Naive B cell (primary cell): ENCODE data around the gene NES. TPM values are rescaled to one million over a fixed set of nuclear protein-coding genes. Genes with fewer than 3 reads are reported as not detected.
"Not testable (repeated sequence)": the region's sequence is repeated elsewhere in the genome, so short reads cannot be mapped to it uniquely, and the experiment has no call there.

Experiments used
- ATAC-seq, 2 donors: fragments of 150-1000 bp; cut with Tn5 transposase; 2 replicates each; pipeline ENCODE4 v1.10.0; 2021; ENCODE audit warnings: low read depth in 2 of 2, mild to moderate bottlenecking in 2 of 2, moderate library complexity in 2 of 2
- DNase-seq: peaks from one replicate; pipeline ENCODE4 v3.0.0; 2022
- H3K27ac Mint-ChIP-seq, 6 donors: one replicate each; pipeline ENCODE4 v1.8.0; 2020 to 2022; ENCODE audit warnings: mild to moderate bottlenecking in 6 of 6, mixed read lengths in 6 of 6, moderate library complexity in 5 of 6, inconsistent platforms in 2 of 6
- H3K27me3 Mint-ChIP-seq, 3 donors: one replicate each; pipeline ENCODE4 v1.8.0; 2021 to 2022; ENCODE audit warnings: mixed read lengths in 3 of 3, mild to moderate bottlenecking in 1 of 3
- H3K36me3 Mint-ChIP-seq, 2 donors: one replicate each; pipeline ENCODE4 v1.8.0; 2020 to 2022; ENCODE audit warnings: mixed read lengths in 2 of 2, inconsistent platforms in 1 of 2, mild to moderate bottlenecking in 1 of 2
- H3K4me1 Mint-ChIP-seq, 3 donors: one replicate each; pipeline ENCODE4 v1.8.0; 2020 to 2022; ENCODE audit warnings: mixed read lengths in 3 of 3, inconsistent platforms in 1 of 3, mild to moderate bottlenecking in 1 of 3, moderate library complexity in 1 of 3
- H3K4me3 Mint-ChIP-seq, 8 donors: one replicate each; pipeline ENCODE4 v1.8.0; 2020 to 2022; ENCODE audit warnings: mild to moderate bottlenecking in 8 of 8, mixed read lengths in 8 of 8, moderate library complexity in 8 of 8, inconsistent platforms in 2 of 8
- H3K9me3 Mint-ChIP-seq, 7 donors: one replicate each; pipeline ENCODE4 v1.8.0; 2020 to 2022; ENCODE audit warnings: mixed read lengths in 7 of 7, mild to moderate bottlenecking in 5 of 7, inconsistent platforms in 2 of 7, moderate library complexity in 1 of 7
- polyA plus RNA-seq, 6 donors: library from polyadenylated mRNA; unstranded; fragments of 300-500 nt; fragmentation: Illumina TruSeq; gene quantifications; one replicate each; pipeline ENCODE4 v1.2.3, GENCODE V29; 2021; ENCODE audit warnings: low read depth in 6 of 6

Gene NES
- polyA plus RNA-seq, 6 donors from 2014 or later: not detected

DNA sequence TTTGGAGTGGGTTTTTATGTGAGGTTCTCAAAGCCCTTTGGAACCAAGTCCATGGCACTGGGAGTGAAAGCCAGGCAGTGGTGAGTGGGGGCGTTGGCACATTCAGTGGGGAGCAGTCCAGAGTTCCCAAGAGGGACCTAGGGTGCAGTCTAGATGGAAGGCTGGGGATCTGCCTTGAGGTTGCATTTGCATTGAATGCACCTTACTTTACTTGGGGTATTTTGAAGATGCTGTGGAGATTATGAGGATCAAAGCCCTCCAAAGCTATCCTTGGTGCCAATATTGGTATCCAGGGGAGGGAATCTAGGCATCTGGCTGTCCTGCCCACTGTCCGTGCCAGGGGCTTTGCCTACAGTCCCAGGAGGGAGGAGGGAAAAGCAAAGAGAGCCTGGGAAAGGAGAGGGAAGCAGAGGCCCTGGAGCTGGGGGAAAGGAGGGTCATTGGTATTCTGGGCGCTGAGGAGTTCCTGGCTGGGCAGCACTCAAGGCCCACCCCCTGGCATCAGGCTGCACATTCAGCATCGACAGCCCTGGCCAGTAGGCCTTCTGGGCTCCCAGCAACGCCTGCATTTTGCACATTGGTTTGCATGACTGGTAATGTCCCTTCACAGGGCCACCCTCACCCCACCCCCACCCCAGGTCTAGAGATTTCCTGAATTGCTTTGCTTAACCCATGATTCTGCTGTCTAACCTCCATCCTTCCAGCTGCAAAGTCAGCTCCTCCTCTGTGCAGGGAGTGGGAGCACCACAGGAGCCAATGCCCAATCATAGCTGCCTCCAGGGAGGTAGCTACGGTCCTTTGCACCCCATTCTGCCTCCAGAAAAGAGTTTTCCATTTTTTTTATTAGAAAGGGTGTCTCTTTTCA, 36.1 kb downstream of the NES start:
- H3K4me1 Mint-ChIP-seq: peaks cover 21 to 29% (median 23%) of the 10 kb centered on the region in 3 donors
- H3K9me3 Mint-ChIP-seq: no peaks in the 10 kb centered on the region
- ATAC-seq (no peak), DNase-seq (no peak)
- peaks cover 75 to 87% (median 86%) of the 10 kb centered on the region in 3 donors for H3K27me3 Mint-ChIP-seq
- H3K4me3 Mint-ChIP-seq: peak overlapping the region in 7 of 8 donors; percentile 18 to 82 (median 74)
- H3K27ac Mint-ChIP-seq: peak overlapping the region in 3 of 6 donors; percentile 43 to 79 (median 49)
- H3K36me3 Mint-ChIP-seq: peaks cover 0 to 7% of the 10 kb centered on the region in 2 donors

GRCh38 chr1:156639601-156640101, 37.6 kb downstream of the NES start:
- Mint-ChIP-seq H3K27me3 (peaks cover 72 to 83% (median 81%) of the 10 kb centered on the region in 3 donors), H3K9me3 (no peaks in the 10 kb centered on the region), H3K4me1 (peaks cover 21 to 29% (median 23%) of the 10 kb centered on the region in 3 donors), H3K4me3 (peak overlapping the region in 2 of 8 donors; percentile 30 to 39), H3K36me3 (peaks cover 0 to 7% of the 10 kb centered on the region in 2 donors), H3K27ac (no peak overlapping the region)
- no peak for DNase-seq
- ATAC-seq: no peak

- ATAC-seq: no peak
- H3K4me1 Mint-ChIP-seq: peaks cover 17 to 23% (median 18%) of the 10 kb centered on the region in 3 donors
- H3K36me3 Mint-ChIP-seq: peaks cover 0 to 2% of the 10 kb centered on the region in 2 donors
- H3K27me3 Mint-ChIP-seq: peaks cover 73 to 81% (median 81%) of the 10 kb centered on the region in 3 donors
- no peak overlapping the region for H3K27ac Mint-ChIP-seq
- no peaks in the 10 kb centered on the region for H3K9me3 Mint-ChIP-seq
- DNase-seq: no peak
- no peak overlapping the region for H3K4me3 Mint-ChIP-seq
Observed at GRCh38 chr1:156638189-156638985, 38.8 kb downstream of the NES start.

DNA sequence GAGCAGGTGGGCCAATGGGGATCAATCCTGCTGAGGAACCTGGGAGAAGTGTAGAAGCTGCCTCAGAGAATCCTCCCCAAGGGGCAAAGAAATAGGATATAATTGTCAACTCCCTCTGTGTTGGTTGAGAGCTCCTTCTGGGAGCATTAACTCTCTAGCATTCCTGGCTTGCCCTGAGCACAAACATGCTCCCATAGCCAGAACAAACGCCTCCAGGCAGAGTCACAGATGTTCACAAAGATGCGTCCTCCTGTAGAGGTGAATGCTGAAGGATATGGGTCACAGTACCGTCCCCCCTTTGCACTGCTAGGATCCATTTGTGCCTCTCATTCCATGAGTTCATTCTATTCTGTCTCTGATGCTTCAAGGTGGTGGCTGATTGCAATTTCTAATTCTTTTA, 44.9 kb downstream of the NES start:
- H3K4me1 Mint-ChIP-seq: peaks cover 0 to 1% (median 0%) of the 10 kb centered on the region in 3 donors
- H3K36me3 Mint-ChIP-seq: no peaks in the 10 kb centered on the region
- peak overlapping the region in 1 of 8 donors; percentile 22 for H3K4me3 Mint-ChIP-seq
- H3K9me3 Mint-ChIP-seq: no peaks in the 10 kb centered on the region
- ATAC-seq (no peak), DNase-seq (no peak)
- peaks cover 61 to 68% (median 67%) of the 10 kb centered on the region in 3 donors for H3K27me3 Mint-ChIP-seq
- no peak overlapping the region for H3K27ac Mint-ChIP-seq

DNA sequence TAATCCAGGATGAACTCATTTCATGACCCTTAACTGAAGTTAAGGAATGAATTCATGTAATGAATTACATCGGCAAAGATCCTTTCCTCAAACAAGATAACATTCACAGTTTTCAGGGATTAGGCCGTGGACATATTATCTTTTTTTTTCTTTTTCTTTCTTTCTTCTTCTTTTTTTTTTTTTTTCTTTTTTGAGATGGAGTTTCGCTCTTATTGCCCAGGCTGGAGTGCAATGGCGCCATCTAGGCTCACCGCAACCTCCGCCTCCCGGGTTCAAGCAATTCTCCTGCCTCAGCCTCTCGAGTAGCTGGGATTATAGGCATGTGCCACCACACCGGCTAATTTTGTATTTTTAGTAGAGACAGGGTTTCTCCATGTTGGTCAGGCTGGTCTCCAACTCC, 46.1 kb downstream of the NES start:
- not testable (repeated sequence) for ATAC-seq
- peaks cover 62 to 65% (median 62%) of the 10 kb centered on the region in 3 donors for H3K27me3 Mint-ChIP-seq

DNA sequence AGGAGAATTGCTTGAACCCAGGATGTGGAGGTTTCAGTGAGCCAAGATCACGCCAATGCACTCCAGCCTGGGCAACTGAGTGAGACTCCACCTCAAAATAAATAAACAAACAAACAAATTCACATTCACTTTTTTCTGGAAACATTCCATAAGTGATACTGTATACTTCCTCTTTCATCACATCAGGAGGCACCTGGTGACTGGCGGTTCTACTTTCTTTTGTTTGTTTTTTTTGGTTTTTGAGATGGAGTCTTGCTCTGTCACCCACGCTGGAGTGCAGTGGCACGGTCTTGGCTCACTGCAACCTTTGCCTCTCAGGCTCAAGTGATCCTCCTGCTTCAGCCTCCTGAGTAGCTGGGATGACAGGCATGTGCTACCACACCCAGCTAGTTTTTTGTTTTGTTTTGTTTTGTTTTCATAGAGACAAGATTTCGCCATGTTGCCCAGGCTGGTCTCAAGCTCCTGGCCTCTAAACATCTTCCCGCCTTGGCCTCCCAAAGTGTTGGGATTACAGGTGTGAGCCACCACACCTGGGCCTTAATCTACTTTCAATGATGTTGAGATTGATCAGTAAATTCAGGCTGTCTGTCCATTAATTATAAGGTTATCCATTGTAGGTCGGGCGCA, 47.3 kb downstream of the NES start:
- DNase-seq (no peak), ATAC-seq (peak in 1 of 2 donors; percentile 20)
- Mint-ChIP-seq H3K36me3 (no peaks in the 10 kb centered on the region), H3K27ac (peak overlapping the region in 1 of 6 donors; percentile 64), H3K4me1 (peaks cover 7 to 10% (median 8%) of the 10 kb centered on the region in 3 donors), H3K27me3 (peaks cover 62 to 66% (median 65%) of the 10 kb centered on the region in 3 donors), H3K4me3 (no peak overlapping the region), H3K9me3 (no peaks in the 10 kb centered on the region)

More for the DNA sequence above, 46.1 kb downstream of the NES start:
- DNase-seq, H3K36me3 Mint-ChIP-seq, H3K27ac Mint-ChIP-seq, H3K4me3 Mint-ChIP-seq, H3K4me1 Mint-ChIP-seq, H3K9me3 Mint-ChIP-seq: not testable (repeated sequence)

- no peak overlapping the region for H3K27ac Mint-ChIP-seq
- DNase-seq: no peak
- no peaks in the 10 kb centered on the region for H3K36me3 Mint-ChIP-seq
- peaks cover 49 to 66% (median 53%) of the 10 kb centered on the region in 3 donors for H3K27me3 Mint-ChIP-seq
- ATAC-seq: peak; percentile 15 to 30
- H3K4me1 Mint-ChIP-seq: peaks cover 10 to 21% (median 13%) of the 10 kb centered on the region in 3 donors
- H3K9me3 Mint-ChIP-seq: no peaks in the 10 kb centered on the region
- peak overlapping the region in 2 of 8 donors; percentile 9 to 55 for H3K4me3 Mint-ChIP-seq
Observed at GRCh38 chr1:156627313-156627880, 49.8 kb downstream of the NES start.

GRCh38 chr1:156626079-156626438, 51.1 kb downstream of the NES start:
- Mint-ChIP-seq H3K27me3 (peaks cover 37 to 66% (median 48%) of the 10 kb centered on the region in 3 donors), H3K9me3 (no peaks in the 10 kb centered on the region), H3K4me1 (peaks cover 10 to 21% (median 13%) of the 10 kb centered on the region in 3 donors), H3K36me3 (no peaks in the 10 kb centered on the region), H3K27ac (no peak overlapping the region), H3K4me3 (peak overlapping the region in 6 of 8 donors; percentile 37 to 91 (median 86))
- DNase-seq: no peak
- no peak for ATAC-seq

GRCh38 chr1:156625436-156626078, 51.6 kb downstream of the NES start:
- H3K27ac Mint-ChIP-seq: peak overlapping the region in 4 of 6 donors; percentile 0 to 73 (median 12)

DNA sequence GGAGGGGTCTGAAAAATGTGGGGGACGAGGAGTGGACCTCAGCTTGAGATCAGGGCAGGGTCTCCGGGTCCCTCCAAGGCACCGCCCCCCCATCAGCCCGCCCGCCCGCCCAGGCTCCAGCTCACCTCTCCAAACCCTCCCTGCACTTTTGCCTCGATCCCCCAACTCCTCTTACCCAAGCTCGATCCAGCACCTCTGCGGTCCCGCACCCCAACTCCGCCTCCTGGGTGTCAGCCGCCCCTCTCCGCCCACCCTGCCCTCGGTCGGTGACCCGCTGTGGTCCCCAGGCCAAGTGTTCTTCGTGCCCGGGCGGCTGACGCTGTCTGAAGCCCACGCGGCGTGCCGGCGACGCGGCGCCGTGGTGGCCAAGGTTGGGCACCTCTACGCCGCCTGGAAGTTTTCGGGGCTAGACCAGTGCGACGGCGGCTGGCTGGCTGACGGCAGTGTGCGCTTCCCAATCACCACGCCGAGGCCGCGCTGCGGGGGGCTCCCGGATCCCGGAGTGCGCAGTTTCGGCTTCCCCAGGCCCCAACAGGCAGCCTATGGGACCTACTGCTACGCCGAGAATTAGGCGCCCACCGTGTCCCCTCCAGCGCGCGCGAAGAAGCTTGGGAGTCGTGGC, 52.3 kb downstream of the NES start:
- Mint-ChIP-seq H3K27me3 (peaks cover 43 to 71% (median 53%) of the 10 kb centered on the region in 3 donors), H3K4me1 (peaks cover 10 to 21% (median 13%) of the 10 kb centered on the region in 3 donors), H3K4me3 (peak overlapping the region; percentile 10 to 88 (median 72)), H3K9me3 (no peaks in the 10 kb centered on the region), H3K27ac (peak overlapping the region in 1 of 6 donors; percentile 69), H3K36me3 (no peaks in the 10 kb centered on the region)
- ATAC-seq: peak; percentile 11 to 17
- no peak for DNase-seq

More at GRCh38 chr1:156625436-156626078, 51.6 kb downstream of the NES start:
- Mint-ChIP-seq H3K36me3 (no peaks in the 10 kb centered on the region), H3K4me3 (peak overlapping the region; percentile 37 to 91 (median 86)), H3K27me3 (peaks cover 36 to 66% (median 48%) of the 10 kb centered on the region in 3 donors), H3K4me1 (peaks cover 10 to 21% (median 13%) of the 10 kb centered on the region in 3 donors), H3K9me3 (no peaks in the 10 kb centered on the region)
- peak; percentile 59 to 62 for ATAC-seq
- peak; percentile 72 for DNase-seq

- DNase-seq (no peak), ATAC-seq (peak; percentile 52 to 55)
- Mint-ChIP-seq H3K36me3 (no peaks in the 10 kb centered on the region), H3K4me3 (peak overlapping the region; percentile 58 to 88 (median 74)), H3K27ac (peak overlapping the region in 1 of 6 donors; percentile 83), H3K4me1 (peaks cover 13 to 27% (median 14%) of the 10 kb centered on the region in 3 donors), H3K9me3 (no peaks in the 10 kb centered on the region), H3K27me3 (peaks cover 46 to 78% (median 55%) of the 10 kb centered on the region in 3 donors)
Observed at GRCh38 chr1:156623946-156624813, 53.0 kb downstream of the NES start.
